Effector memory CD4-positive, alpha-beta T cell (primary cell): ENCODE results near the gene DIP2C.
"Not testable (repeated sequence)": the region's sequence is repeated elsewhere in the genome, so short reads cannot be mapped to it uniquely, and the experiment has no call there.

Experiments used
- DNase-seq, 3 donors: peaks; one replicate each; pipeline ENCODE4 v3.0.0-alpha.2; 2020
- H3K27ac ChIP-seq: 2 replicates; pipeline ENCODE4 v1.7.0; 2013; ENCODE audit warnings: mild to moderate bottlenecking, low read length, moderate library complexity; ENCODE audit not compliant: insufficient read depth, poor library complexity, severe bottlenecking
- H3K27me3 ChIP-seq: replicated peaks from 2 replicates; pipeline ENCODE4 v1.7.0; 2013; ENCODE audit warnings: mild to moderate bottlenecking, low read length; ENCODE audit not compliant: insufficient read depth, control insufficient read depth, poor library complexity, severe bottlenecking
- H3K36me3 ChIP-seq: 2 replicates; pipeline ENCODE4 v1.7.0; 2013; ENCODE audit warnings: mild to moderate bottlenecking, low read length, moderate library complexity; ENCODE audit not compliant: control insufficient read depth, insufficient read depth
- H3K4me1 ChIP-seq: 2 replicates; pipeline ENCODE4 v1.7.0; 2013; ENCODE audit warnings: low read length, mild to moderate bottlenecking; ENCODE audit not compliant: control insufficient read depth, insufficient read depth, poor library complexity, severe bottlenecking
- H3K4me3 ChIP-seq: 2 replicates; pipeline ENCODE4 v1.7.0; 2013; ENCODE audit warnings: low read length, low read depth, mild to moderate bottlenecking; ENCODE audit not compliant: insufficient read depth, poor library complexity, severe bottlenecking
- H3K9me3 ChIP-seq: 2 replicates; pipeline ENCODE4 v1.7.0; 2013; ENCODE audit warnings: mild to moderate bottlenecking, low read length, moderate library complexity; ENCODE audit not compliant: control insufficient read depth

Gene DIP2C

DNA sequence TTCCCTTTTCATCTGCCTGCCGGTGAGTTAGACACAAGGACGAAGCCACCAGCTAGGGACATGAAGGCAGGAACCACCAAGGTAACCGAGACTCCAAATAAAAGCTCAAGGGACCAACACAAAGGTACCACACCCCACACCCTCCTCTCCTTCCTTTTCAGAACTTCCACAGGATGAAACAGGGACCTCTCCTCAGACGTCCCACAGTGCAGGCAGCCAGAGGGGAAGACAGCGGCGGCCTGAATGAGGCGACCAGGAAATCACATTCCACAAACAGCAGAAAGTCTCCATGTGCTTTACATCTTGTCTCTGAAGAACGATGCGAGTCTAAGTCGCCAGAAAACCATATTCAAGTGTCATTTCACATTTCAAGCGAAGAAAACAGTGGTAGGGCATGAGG, 97.8 kb downstream of the DIP2C start:
- DNase-seq: no peak
- no peak overlapping the region for H3K4me3 ChIP-seq
- H3K4me1 ChIP-seq: no peaks in the 10 kb centered on the region
- H3K27ac ChIP-seq: no peak overlapping the region
- H3K27me3 ChIP-seq: no peaks in the 10 kb centered on the region
- no peaks in the 10 kb centered on the region for H3K9me3 ChIP-seq
- no peaks in the 10 kb centered on the region for H3K36me3 ChIP-seq

DNA sequence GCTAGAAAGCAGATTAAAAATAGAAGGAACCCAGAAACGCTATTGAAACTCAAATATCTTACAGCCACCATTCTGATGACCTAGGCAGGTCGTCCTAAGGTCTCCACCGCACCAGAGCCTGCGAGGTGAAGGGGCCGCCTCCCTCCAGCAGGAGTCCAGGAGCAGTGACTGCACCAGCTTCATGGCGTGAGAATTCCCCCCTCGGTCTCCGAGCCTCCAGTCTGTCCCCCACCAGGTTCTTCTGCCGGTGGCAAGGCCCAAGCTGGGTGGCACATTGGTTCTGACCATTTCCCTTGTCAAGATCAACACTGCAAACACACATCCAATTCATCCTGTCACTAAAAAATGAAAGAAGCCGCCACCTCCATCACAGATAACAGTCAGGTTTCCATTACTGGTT, 98.7 kb downstream of the DIP2C start:
- no peak for DNase-seq
- H3K4me1 ChIP-seq: no peaks in the 10 kb centered on the region
- no peaks in the 10 kb centered on the region for H3K27me3 ChIP-seq
- no peak overlapping the region for H3K4me3 ChIP-seq
- no peaks in the 10 kb centered on the region for H3K36me3 ChIP-seq
- no peaks in the 10 kb centered on the region for H3K9me3 ChIP-seq
- H3K27ac ChIP-seq: no peak overlapping the region

GRCh38 chr10:589961-590680, 99.3 kb downstream of the DIP2C start:
- Histone ChIP-seq H3K36me3 (no peaks in the 10 kb centered on the region), H3K4me3 (no peak overlapping the region), H3K9me3 (no peaks in the 10 kb centered on the region), H3K27ac (no peak overlapping the region), H3K27me3 (no peaks in the 10 kb centered on the region), H3K4me1 (no peaks in the 10 kb centered on the region)
- no peak for DNase-seq

GRCh38 chr10:588246-589165, 101.0 kb downstream of the DIP2C start:
- H3K4me1 ChIP-seq: no peaks in the 10 kb centered on the region
- no peak overlapping the region for H3K4me3 ChIP-seq
- no peaks in the 10 kb centered on the region for H3K36me3 ChIP-seq
- no peak for DNase-seq
- no peaks in the 10 kb centered on the region for H3K9me3 ChIP-seq
- H3K27ac ChIP-seq: no peak overlapping the region
- H3K27me3 ChIP-seq: no peaks in the 10 kb centered on the region

- no peak overlapping the region for H3K4me3 ChIP-seq
- no peaks in the 10 kb centered on the region for H3K4me1 ChIP-seq
- H3K36me3 ChIP-seq: no peaks in the 10 kb centered on the region
- no peaks in the 10 kb centered on the region for H3K27me3 ChIP-seq
- no peaks in the 10 kb centered on the region for H3K9me3 ChIP-seq
- DNase-seq: no peak
- H3K27ac ChIP-seq: no peak overlapping the region
Observed at GRCh38 chr10:586716-587115, 102.8 kb downstream of the DIP2C start.

DNA sequence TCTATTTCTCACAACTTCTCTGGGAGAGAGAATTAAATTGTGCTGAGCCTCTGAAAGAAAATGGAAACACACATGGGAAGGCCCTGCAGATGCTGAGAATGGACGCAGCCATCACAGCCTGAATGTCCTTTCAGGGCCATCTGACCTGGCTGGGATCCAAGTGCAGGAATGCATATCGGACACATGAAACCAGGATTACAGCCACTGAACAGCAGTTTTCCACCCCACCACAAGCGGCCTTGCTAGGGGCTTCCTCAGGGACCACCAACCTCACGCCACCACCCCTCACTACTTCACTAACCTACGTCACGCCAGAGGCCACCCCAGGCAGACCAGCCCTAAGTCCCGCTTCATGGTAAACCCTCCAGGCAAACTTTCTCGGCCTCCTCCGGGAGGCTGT, 103.3 kb downstream of the DIP2C start:
- Histone ChIP-seq H3K27ac (no peak overlapping the region), H3K27me3 (no peaks in the 10 kb centered on the region), H3K36me3 (no peaks in the 10 kb centered on the region), H3K9me3 (no peaks in the 10 kb centered on the region), H3K4me3 (no peak overlapping the region), H3K4me1 (no peaks in the 10 kb centered on the region)
- DNase-seq: no peak

- Histone ChIP-seq H3K27ac (no peak overlapping the region), H3K4me1 (no peaks in the 10 kb centered on the region), H3K36me3 (no peaks in the 10 kb centered on the region), H3K27me3 (no peaks in the 10 kb centered on the region), H3K4me3 (no peak overlapping the region), H3K9me3 (no peaks in the 10 kb centered on the region)
- DNase-seq: no peak
Observed at GRCh38 chr10:585502-585901, 104.0 kb downstream of the DIP2C start.

- H3K9me3 ChIP-seq, H3K27ac ChIP-seq, DNase-seq, H3K4me3 ChIP-seq, H3K27me3 ChIP-seq, H3K4me1 ChIP-seq, H3K36me3 ChIP-seq: not testable (repeated sequence)
Observed at GRCh38 chr10:584497-585290, 104.8 kb downstream of the DIP2C start.

DNA sequence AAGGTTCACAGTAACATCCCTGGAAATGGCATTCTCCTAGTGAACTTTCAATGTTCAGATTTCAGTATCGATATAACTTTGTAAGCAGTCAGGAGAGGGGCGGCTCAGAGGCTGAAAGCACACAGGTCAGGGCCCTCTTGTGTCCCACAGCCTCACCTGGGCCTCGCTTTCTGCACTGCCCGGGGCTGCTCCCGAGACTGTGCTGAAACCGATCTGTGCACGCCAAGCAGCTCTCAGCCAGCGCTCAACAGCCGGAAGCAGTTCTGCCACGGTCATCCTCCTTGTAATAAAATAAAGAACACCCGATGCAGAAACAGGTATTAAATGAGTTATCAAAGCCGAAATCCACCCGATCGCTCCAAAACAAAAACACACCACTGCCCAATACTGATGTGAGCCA, 106.0 kb downstream of the DIP2C start:
- Histone ChIP-seq H3K27ac (no peak overlapping the region), H3K4me1 (no peaks in the 10 kb centered on the region), H3K36me3 (no peaks in the 10 kb centered on the region), H3K27me3 (no peaks in the 10 kb centered on the region), H3K4me3 (no peak overlapping the region), H3K9me3 (no peaks in the 10 kb centered on the region)
- DNase-seq: no peak
